NCI-H510A (cell line): ENCODE data around the gene SEC23B.
"Not testable (repeated sequence)": the region's sequence is repeated elsewhere in the genome, so short reads cannot be mapped to it uniquely, and the experiment has no call there.

Experiments used
- DNase-seq: peaks from one replicate; lab custom pipeline; 2025; lab: John Stamatoyannopoulos, UW

The SEC23B gene

GRCh38 chr20:18526761-18527160 lies 19.0 kb downstream of the SEC23B start:
- not testable (repeated sequence) for DNase-seq

GRCh38 chr20:18527339-18527738 lies 19.6 kb downstream of the SEC23B start:
- no peak for DNase-seq

GRCh38 chr20:18527836-18528235 lies 20.1 kb downstream of the SEC23B start:
- no peak for DNase-seq

- no peak for DNase-seq
Measured at GRCh38 chr20:18529041-18529440, 21.3 kb downstream of the SEC23B start.

GRCh38 chr20:18532626-18533025 lies 24.9 kb downstream of the SEC23B start:
- DNase-seq = no peak

- no peak for DNase-seq
Measured at GRCh38 chr20:18533491-18533890, 25.8 kb downstream of the SEC23B start.

GRCh38 chr20:18533978-18534644 lies 26.4 kb downstream of the SEC23B start:
- no peak for DNase-seq

GRCh38 chr20:18537651-18538050 lies 29.9 kb downstream of the SEC23B start:
- no peak for DNase-seq

- no peak for DNase-seq
Measured at GRCh38 chr20:18541741-18542140, 34.0 kb downstream of the SEC23B start.

GRCh38 chr20:18543216-18543615 lies 35.5 kb downstream of the SEC23B start:
- DNase-seq = no peak

- DNase-seq = no peak
Measured at GRCh38 chr20:18543932-18544331, 36.2 kb downstream of the SEC23B start.

- DNase-seq = no peak
Measured at GRCh38 chr20:18545566-18545965, 37.8 kb downstream of the SEC23B start.

- no peak for DNase-seq
Measured at GRCh38 chr20:18548465-18548864, 40.7 kb downstream of the SEC23B start.

GRCh38 chr20:18553746-18554145 lies 46.0 kb downstream of the SEC23B start:
- no peak for DNase-seq

GRCh38 chr20:18566892-18567738 lies 59.4 kb downstream of the SEC23B start, which contains the start of gene SMIM26:
SMIM26 (plus strand) TSS chr20:18567432; CDS start chr20:18567479, 47 bp downstream.
- DNase-seq = peak; percentile 96

GRCh38 chr20:18567739-18568091 lies 60.0 kb downstream of the SEC23B start:
- no peak for DNase-seq

GRCh38 chr20:18571009-18571408 lies 63.3 kb downstream of the SEC23B start:
- DNase-seq = no peak

- DNase-seq = no peak
Measured at GRCh38 chr20:18571578-18571977, 63.8 kb downstream of the SEC23B start.

GRCh38 chr20:18577942-18578341 lies 70.2 kb downstream of the SEC23B start:
- no peak for DNase-seq

GRCh38 chr20:18578581-18578980 lies 70.8 kb downstream of the SEC23B start:
- no peak for DNase-seq

- DNase-seq = no peak
Measured at GRCh38 chr20:18580012-18580411, 72.3 kb downstream of the SEC23B start.

GRCh38 chr20:18585134-18585533 lies 77.4 kb downstream of the SEC23B start:
- DNase-seq = no peak
